ENCODE data around the gene TOMM20.

The TOMM20 gene

DNA sequence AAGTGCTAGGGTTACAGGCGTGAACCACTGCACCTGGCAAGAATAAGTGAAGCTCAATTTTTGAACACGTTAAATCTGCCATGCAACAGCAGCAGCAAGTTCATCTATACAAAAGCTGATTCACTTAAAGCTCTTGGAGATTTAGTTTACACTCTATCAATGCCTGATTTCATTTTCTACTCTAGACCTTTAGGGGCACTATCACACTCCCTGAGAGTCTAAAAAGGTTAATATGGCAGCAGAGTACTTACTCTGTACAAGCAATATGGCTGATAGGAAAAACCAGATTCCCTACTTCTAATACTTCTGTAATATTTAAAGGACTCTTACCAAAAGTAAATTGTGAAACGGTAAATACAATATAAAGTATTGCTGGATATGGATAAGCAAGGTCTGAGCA lies 27.6 kb upstream of the TOMM20 start:
- peaks cover 18 to 65% (median 45%) of the 10 kb centered on the region in 4 experiments for H3K36me3 ChIP-seq (ENCODE audit: control insufficient read depth in 4 of 4, insufficient read depth in 4 of 4, low read length in 3 of 4)
- ChIA-PET CTCF (interaction anchor here (0.6 to 2.8 kb wide), 8 partner anchors 10 to 51 kb away, joined by 3 to 12 read pairs (median 4); no protein-coding TSS in a partner anchor), POLR2A (interaction anchor here (0.6 kb wide), 1 partner anchor 726 kb away, joined by 4 read pairs; no protein-coding TSS in a partner anchor)
- H3K9me3 ChIP-seq (ENCODE audit: control extremely low read depth in 1 of 5, control insufficient read depth in 4 of 5, insufficient read depth in 2 of 5, low read depth in 1 of 5, low read length in 4 of 5): no peaks in the 10 kb centered on the region
- H3K4me1 ChIP-seq (ENCODE audit: control extremely low read depth in 1 of 4, control insufficient read depth in 4 of 4, insufficient read depth in 4 of 4, low read length in 3 of 4): peaks cover 4 to 9% (median 8%) of the 10 kb centered on the region in 4 experiments
- 100% methylated on average over 2 of the region's 3 CpGs for WGBS (ENCODE audit: insufficient coverage)
- peak in 2 of 3 donors; percentile 7 to 10 for DNase-seq
- no peaks in the 10 kb centered on the region for H3K27me3 ChIP-seq (replicated peaks in 2 of 5; ENCODE audit: control insufficient read depth in 4 of 5, insufficient read depth in 5 of 5, low read length in 4 of 5)
- no peak overlapping the region for H3K4me3 ChIP-seq (ENCODE audit: control insufficient read depth in 1 of 7, extremely low read depth in 1 of 7, insufficient read depth in 4 of 7, low read depth in 2 of 7, low read length in 6 of 7)
- H3K27ac ChIP-seq (ENCODE audit: insufficient read depth in 1 of 2, low read depth in 1 of 2, low read length in 2 of 2, poor library complexity in 1 of 2, severe bottlenecking in 2 of 2): no peak overlapping the region

DNA sequence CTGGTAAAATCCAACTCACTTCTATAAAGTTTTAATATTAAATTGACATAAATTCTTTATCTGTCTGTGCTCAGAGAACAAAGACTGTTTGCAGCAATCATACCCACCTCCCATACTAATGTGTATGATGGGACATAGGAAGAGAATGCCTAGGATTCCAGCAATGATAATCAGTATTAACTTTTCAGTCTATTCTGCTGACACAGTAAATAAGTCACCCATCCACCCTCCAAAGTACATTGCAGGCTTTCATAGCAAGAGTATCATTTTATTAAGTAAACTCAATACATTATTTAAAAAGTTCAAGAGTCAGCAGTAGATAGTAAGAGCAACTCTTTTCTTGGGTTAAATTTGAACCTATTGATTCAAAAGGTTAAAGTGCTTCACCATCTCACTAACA lies 23.6 kb upstream of the TOMM20 start:
- Histone ChIP-seq H3K4me1 (ENCODE audit: control extremely low read depth in 1 of 4, control insufficient read depth in 4 of 4, insufficient read depth in 4 of 4, low read length in 3 of 4) (no peaks in the 10 kb centered on the region), H3K27ac (ENCODE audit: insufficient read depth in 1 of 2, low read depth in 1 of 2, low read length in 2 of 2, poor library complexity in 1 of 2, severe bottlenecking in 2 of 2) (no peak overlapping the region), H3K4me3 (ENCODE audit: control insufficient read depth in 1 of 7, extremely low read depth in 1 of 7, insufficient read depth in 4 of 7, low read depth in 2 of 7, low read length in 6 of 7) (no peak overlapping the region), H3K27me3 (replicated peaks in 2 of 5; ENCODE audit: control insufficient read depth in 4 of 5, insufficient read depth in 5 of 5, low read length in 4 of 5) (no peaks in the 10 kb centered on the region), H3K9me3 (ENCODE audit: control extremely low read depth in 1 of 5, control insufficient read depth in 4 of 5, insufficient read depth in 2 of 5, low read depth in 1 of 5, low read length in 4 of 5) (no peaks in the 10 kb centered on the region), H3K36me3 (ENCODE audit: control insufficient read depth in 4 of 4, insufficient read depth in 4 of 4, low read length in 3 of 4) (peaks cover 25 to 77% (median 56%) of the 10 kb centered on the region in 4 experiments)
- no peak for DNase-seq
- CTCF ChIA-PET: interaction anchor here (0.6 kb wide), 2 partner anchors 90 to 653 kb away, joined by 3 to 4 read pairs; no protein-coding TSS in a partner anchor
- POLR2A ChIA-PET: no interaction called here

- 100% methylated on average over 2 of the region's 2 CpGs for WGBS (ENCODE audit: insufficient coverage)
These were observed 22.4 kb upstream of the TOMM20 start for GRCh38 chr1:235151033-235151432.

GRCh38 chr1:235149824-235150223 lies 21.2 kb upstream of the TOMM20 start:
- ChIA-PET POLR2A (no interaction called here), CTCF (interaction anchor here (1.0 to 1.3 kb wide), 2 partner anchors 10 to 31 kb away, joined by 3 read pairs; no protein-coding TSS in a partner anchor)
- H3K4me3 ChIP-seq (ENCODE audit: control insufficient read depth in 1 of 7, extremely low read depth in 1 of 7, insufficient read depth in 4 of 7, low read depth in 2 of 7, low read length in 6 of 7): no peak overlapping the region
- H3K9me3 ChIP-seq (ENCODE audit: control extremely low read depth in 1 of 5, control insufficient read depth in 4 of 5, insufficient read depth in 2 of 5, low read depth in 1 of 5, low read length in 4 of 5): no peaks in the 10 kb centered on the region
- WGBS (ENCODE audit: insufficient coverage): 98% methylated on average over 6 of the region's 9 CpGs
- H3K36me3 ChIP-seq (ENCODE audit: control insufficient read depth in 4 of 4, insufficient read depth in 4 of 4, low read length in 3 of 4): peaks cover 28 to 85% (median 58%) of the 10 kb centered on the region in 4 experiments
- H3K27me3 ChIP-seq (replicated peaks in 2 of 5; ENCODE audit: control insufficient read depth in 4 of 5, insufficient read depth in 5 of 5, low read length in 4 of 5): no peaks in the 10 kb centered on the region
- H3K27ac ChIP-seq (ENCODE audit: insufficient read depth in 1 of 2, low read depth in 1 of 2, low read length in 2 of 2, poor library complexity in 1 of 2, severe bottlenecking in 2 of 2): no peak overlapping the region
- no peak for DNase-seq
- no peaks in the 10 kb centered on the region for H3K4me1 ChIP-seq (ENCODE audit: control extremely low read depth in 1 of 4, control insufficient read depth in 4 of 4, insufficient read depth in 4 of 4, low read length in 3 of 4)

More at GRCh38 chr1:235151033-235151432, 22.4 kb upstream of the TOMM20 start:
- Histone ChIP-seq H3K27ac (ENCODE audit: insufficient read depth in 1 of 2, low read depth in 1 of 2, low read length in 2 of 2, poor library complexity in 1 of 2, severe bottlenecking in 2 of 2) (no peak overlapping the region), H3K36me3 (ENCODE audit: control insufficient read depth in 4 of 4, insufficient read depth in 4 of 4, low read length in 3 of 4) (peaks cover 28 to 77% (median 53%) of the 10 kb centered on the region in 4 experiments), H3K27me3 (replicated peaks in 2 of 5; ENCODE audit: control insufficient read depth in 4 of 5, insufficient read depth in 5 of 5, low read length in 4 of 5) (no peaks in the 10 kb centered on the region), H3K4me3 (ENCODE audit: control insufficient read depth in 1 of 7, extremely low read depth in 1 of 7, insufficient read depth in 4 of 7, low read depth in 2 of 7, low read length in 6 of 7) (no peak overlapping the region), H3K4me1 (ENCODE audit: control extremely low read depth in 1 of 4, control insufficient read depth in 4 of 4, insufficient read depth in 4 of 4, low read length in 3 of 4) (no peaks in the 10 kb centered on the region), H3K9me3 (ENCODE audit: control extremely low read depth in 1 of 5, control insufficient read depth in 4 of 5, insufficient read depth in 2 of 5, low read depth in 1 of 5, low read length in 4 of 5) (no peaks in the 10 kb centered on the region)
- ChIA-PET CTCF (interaction anchor here (1.0 to 1.3 kb wide), 2 partner anchors 12 to 30 kb away, joined by 3 read pairs; no protein-coding TSS in a partner anchor), POLR2A (interaction anchor here (0.7 kb wide), 1 partner anchor 8 kb away, joined by 4 read pairs; no protein-coding TSS in a partner anchor)
- DNase-seq: no peak

- Histone ChIP-seq H3K27ac (ENCODE audit: insufficient read depth in 1 of 2, low read depth in 1 of 2, low read length in 2 of 2, poor library complexity in 1 of 2, severe bottlenecking in 2 of 2) (no peak overlapping the region), H3K9me3 (ENCODE audit: control extremely low read depth in 1 of 5, control insufficient read depth in 4 of 5, insufficient read depth in 2 of 5, low read depth in 1 of 5, low read length in 4 of 5) (no peaks in the 10 kb centered on the region), H3K27me3 (replicated peaks in 2 of 5; ENCODE audit: control insufficient read depth in 4 of 5, insufficient read depth in 5 of 5, low read length in 4 of 5) (no peaks in the 10 kb centered on the region), H3K36me3 (ENCODE audit: control insufficient read depth in 4 of 4, insufficient read depth in 4 of 4, low read length in 3 of 4) (peaks cover 21 to 86% (median 59%) of the 10 kb centered on the region in 4 experiments), H3K4me1 (ENCODE audit: control extremely low read depth in 1 of 4, control insufficient read depth in 4 of 4, insufficient read depth in 4 of 4, low read length in 3 of 4) (no peaks in the 10 kb centered on the region), H3K4me3 (ENCODE audit: control insufficient read depth in 1 of 7, extremely low read depth in 1 of 7, insufficient read depth in 4 of 7, low read depth in 2 of 7, low read length in 6 of 7) (no peak overlapping the region)
- whole genome bisulfite sequencing (ENCODE audit: insufficient coverage): no CpG with 5 or more reads among the region's 4 CpGs
- CTCF ChIA-PET: no interaction called here
- DNase-seq: no peak
- POLR2A ChIA-PET: no interaction called here
These were observed 18.6 kb upstream of the TOMM20 start for GRCh38 chr1:235147269-235147668.

GRCh38 chr1:235145639-235146038 lies 17.0 kb upstream of the TOMM20 start:
- peaks cover 10 to 77% (median 51%) of the 10 kb centered on the region in 4 experiments for H3K36me3 ChIP-seq (ENCODE audit: control insufficient read depth in 4 of 4, insufficient read depth in 4 of 4, low read length in 3 of 4)
- ChIA-PET CTCF (interaction anchor here (0.6 to 2.5 kb wide), 3 partner anchors 9 to 11 kb away, joined by 3 to 6 read pairs (median 6); no protein-coding TSS in a partner anchor), POLR2A (interaction anchor here (1.2 kb wide), 1 partner anchor 13 kb away, joined by 3 read pairs; no protein-coding TSS in a partner anchor)
- WGBS (ENCODE audit: insufficient coverage): 100% methylated on average over 4 of the region's 6 CpGs
- H3K4me1 ChIP-seq (ENCODE audit: control extremely low read depth in 1 of 4, control insufficient read depth in 4 of 4, insufficient read depth in 4 of 4, low read length in 3 of 4): no peaks in the 10 kb centered on the region
- DNase-seq: no peak
- H3K4me3 ChIP-seq (ENCODE audit: control insufficient read depth in 1 of 7, extremely low read depth in 1 of 7, insufficient read depth in 4 of 7, low read depth in 2 of 7, low read length in 6 of 7): no peak overlapping the region
- H3K27me3 ChIP-seq (replicated peaks in 2 of 5; ENCODE audit: control insufficient read depth in 4 of 5, insufficient read depth in 5 of 5, low read length in 4 of 5): no peaks in the 10 kb centered on the region
- H3K27ac ChIP-seq (ENCODE audit: insufficient read depth in 1 of 2, low read depth in 1 of 2, low read length in 2 of 2, poor library complexity in 1 of 2, severe bottlenecking in 2 of 2): no peak overlapping the region
- H3K9me3 ChIP-seq (ENCODE audit: control extremely low read depth in 1 of 5, control insufficient read depth in 4 of 5, insufficient read depth in 2 of 5, low read depth in 1 of 5, low read length in 4 of 5): no peaks in the 10 kb centered on the region

GRCh38 chr1:235142991-235143390 lies 14.4 kb upstream of the TOMM20 start:
- Histone ChIP-seq H3K9me3 (ENCODE audit: control extremely low read depth in 1 of 5, control insufficient read depth in 4 of 5, insufficient read depth in 2 of 5, low read depth in 1 of 5, low read length in 4 of 5) (no peaks in the 10 kb centered on the region), H3K4me3 (ENCODE audit: control insufficient read depth in 1 of 7, extremely low read depth in 1 of 7, insufficient read depth in 4 of 7, low read depth in 2 of 7, low read length in 6 of 7) (no peak overlapping the region), H3K36me3 (ENCODE audit: control insufficient read depth in 4 of 4, insufficient read depth in 4 of 4, low read length in 3 of 4) (peaks cover 10 to 84% (median 57%) of the 10 kb centered on the region in 4 experiments), H3K27ac (ENCODE audit: insufficient read depth in 1 of 2, low read depth in 1 of 2, low read length in 2 of 2, poor library complexity in 1 of 2, severe bottlenecking in 2 of 2) (no peak overlapping the region), H3K4me1 (ENCODE audit: control extremely low read depth in 1 of 4, control insufficient read depth in 4 of 4, insufficient read depth in 4 of 4, low read length in 3 of 4) (no peaks in the 10 kb centered on the region), H3K27me3 (replicated peaks in 2 of 5; ENCODE audit: control insufficient read depth in 4 of 5, insufficient read depth in 5 of 5, low read length in 4 of 5) (no peaks in the 10 kb centered on the region)
- no peak for DNase-seq
- ChIA-PET POLR2A (no interaction called here), CTCF (no interaction called here)
- 100% methylated on average over 3 of the region's 4 CpGs for WGBS (ENCODE audit: insufficient coverage)

All from common myeloid progenitor, CD34-positive (primary cell).